GM15510 (cell line): Measurements from ENCODE around the gene GZMB.

ENCODE experiments used
- POLR2A ChIP-seq: IDR thresholded peaks from 3 replicates; pipeline ENCODE4 v1.6.1; 2011; ENCODE audit warnings: borderline replicate concordance; ENCODE audit not compliant: insufficient read length; ENCODE audit errors: extremely low read depth

Gene GZMB

DNA sequence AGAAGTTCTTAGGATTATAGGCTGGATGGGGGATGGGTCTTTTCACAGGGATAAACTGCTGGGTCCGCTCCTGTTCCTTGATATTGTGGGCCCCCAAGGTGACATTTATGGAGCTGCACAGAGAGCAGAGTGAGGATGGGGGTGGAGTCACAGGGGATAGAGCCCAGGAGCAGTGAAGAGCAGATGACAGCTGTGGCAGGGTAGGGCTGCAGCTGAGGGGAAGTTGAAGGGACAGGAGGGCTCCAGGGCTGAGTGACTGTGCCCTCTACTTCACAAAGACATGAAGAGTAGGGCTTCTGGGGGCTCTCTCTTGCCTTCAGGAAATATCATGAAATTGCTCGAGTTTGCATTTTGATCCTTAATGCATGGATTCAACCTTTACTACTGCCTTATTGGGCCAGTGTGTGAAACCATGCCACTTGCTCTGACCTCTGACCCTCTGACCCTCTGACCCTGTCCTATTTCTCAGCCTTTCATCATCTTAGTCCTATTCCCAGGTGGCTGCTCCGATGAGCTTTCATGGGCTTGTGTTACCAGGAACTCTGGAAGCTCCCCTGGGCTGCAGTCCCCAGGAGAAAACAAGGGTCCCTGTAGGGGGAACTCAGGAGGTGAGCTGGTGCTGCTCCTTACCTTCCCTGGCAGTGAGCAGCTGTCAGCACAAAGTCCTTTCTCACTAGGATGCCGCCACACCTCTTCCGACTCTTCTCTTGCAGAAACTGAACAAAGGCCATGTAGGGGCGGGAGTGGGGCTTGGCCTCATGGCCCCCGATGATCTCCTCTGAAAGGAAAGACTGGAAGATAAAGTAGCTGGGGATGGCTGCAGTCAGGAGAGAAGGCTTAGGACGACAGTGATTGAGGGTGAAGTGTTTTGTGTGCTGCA is 26.1 kb downstream of the GZMB start:
- no peak for TF ChIP-seq POLR2A

DNA sequence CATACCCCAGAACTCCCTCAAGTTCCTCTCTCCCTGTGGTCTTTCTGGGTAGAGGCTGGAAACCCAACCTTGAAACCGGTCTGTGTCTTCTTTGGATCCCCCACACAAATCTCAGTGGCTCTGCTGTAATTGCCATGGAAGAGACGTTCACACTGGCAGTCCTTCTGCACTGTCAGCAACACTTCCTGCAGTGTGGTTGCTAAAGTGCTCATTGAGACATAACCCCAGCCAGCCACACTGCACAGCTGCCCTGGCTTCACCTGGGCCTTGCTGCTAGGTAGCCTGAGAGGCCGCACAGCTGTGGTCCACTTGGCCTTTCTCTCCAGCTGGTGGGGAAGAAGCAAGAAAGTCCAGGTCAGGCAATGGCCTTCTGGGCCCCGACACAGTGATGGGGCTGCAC is 26.9 kb downstream of the GZMB start:
- TF ChIP-seq POLR2A: no peak

DNA sequence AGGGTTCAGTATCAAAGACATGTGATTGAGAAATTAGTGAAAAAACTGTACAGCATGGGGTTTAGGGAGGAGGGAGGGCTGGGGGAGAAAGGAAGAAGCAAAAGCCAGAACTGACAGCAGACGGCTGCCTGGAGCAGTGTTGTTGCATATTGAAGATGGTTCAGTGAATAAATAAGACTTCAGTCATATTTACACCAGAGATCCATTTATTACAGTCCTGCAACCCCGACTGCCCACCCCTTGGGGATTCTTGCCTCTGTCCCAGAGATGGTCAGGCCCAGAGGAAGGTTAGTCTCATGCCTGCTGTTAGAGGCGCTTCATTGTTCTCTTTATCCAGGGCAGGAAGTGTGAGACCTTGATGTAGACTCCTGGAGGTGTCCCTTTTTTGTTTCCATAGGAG is 27.7 kb downstream of the GZMB start:
- no peak for TF ChIP-seq POLR2A

DNA sequence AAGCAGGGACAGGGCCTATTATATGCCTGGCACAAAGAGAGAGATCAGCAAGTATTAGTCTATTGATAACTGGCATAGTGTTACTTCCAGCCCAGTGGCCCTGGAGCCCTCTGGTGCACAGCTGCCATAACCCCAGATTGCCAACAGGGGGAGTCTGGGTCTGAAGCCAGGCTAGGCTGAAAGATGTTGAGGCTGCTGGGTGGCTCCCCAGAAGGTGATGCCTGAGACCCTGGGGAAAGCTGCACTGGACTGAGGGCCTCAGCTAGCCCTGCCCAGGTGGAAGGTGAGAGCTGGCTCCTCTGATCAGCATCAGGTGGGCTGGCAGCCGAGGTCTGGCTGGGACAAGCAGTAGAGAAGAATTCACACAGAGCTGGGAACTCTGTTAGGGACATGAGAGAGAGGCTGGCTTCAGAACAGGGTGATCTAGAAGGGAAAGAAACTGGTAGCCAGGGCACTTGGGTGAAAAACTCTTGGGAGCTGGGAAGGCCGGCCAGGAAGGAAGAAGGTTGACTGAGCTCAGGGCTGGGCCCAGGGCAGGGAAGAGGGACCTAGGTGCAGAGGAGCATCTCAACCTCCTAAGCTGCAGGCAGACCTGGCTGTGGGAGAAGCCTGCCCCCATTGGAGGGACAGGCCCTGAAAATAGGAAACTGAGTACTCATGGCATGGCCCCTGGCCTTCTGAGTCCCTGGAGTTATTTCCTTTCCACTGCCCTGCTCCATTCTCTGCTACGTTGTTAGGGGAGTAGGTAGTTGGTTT is 28.4 kb downstream of the GZMB start:
- no peak for TF ChIP-seq POLR2A

DNA sequence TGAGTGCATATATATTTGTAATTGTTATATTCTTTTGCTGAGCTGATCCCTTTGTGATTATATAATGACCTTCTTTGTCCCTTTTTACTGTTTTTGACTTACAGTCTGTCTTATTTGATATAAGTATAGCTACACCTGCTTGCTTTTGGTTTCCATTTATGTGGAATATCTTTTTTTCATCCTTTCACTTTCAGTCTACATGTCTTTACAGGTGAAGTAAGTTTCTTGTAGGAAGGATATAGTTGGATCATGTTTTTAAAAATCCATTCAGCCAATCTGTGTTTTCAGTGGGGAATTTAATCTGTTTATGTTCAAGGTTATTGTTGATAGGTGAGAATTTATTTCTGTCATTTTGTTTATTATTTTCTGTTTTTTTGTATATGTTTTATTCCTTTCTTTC is 36.6 kb downstream of the GZMB start:
- TF ChIP-seq POLR2A: no peak

DNA sequence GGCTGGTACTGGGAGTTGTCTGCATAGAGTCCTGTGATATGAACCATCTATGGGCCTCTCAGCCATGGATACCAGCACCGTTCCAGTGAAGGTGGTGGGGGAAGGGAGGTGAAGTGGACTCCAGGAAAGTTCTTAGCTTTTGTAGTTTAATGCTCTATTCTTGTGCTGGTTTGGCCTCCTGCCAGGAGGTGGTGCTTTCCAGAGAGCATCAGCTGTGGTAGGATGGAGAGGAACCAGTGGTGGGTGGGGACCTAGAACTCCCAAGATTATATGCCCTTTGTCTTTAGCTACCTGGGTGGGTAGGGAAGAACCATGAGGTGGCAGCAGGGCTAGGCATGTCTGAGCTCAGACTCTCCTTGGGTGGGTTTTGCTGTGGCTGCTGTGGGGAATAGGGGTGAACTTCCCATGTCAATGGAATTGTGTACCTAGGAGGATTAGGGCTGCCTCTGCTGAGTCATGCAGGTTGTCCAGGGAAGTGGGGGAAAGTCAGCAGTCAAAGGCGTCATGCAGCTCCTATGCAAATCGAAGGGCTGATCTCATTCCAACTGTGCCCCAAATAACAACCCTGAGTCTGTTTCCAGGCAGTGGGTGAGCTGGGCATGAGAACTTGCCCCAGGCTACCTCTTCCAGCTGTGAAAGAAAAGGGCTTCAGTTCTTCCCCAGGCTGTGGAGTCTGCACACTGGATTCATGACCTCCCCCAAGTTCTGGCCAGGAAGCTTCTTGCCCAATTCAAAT is 38.7 kb downstream of the GZMB start:
- no peak for TF ChIP-seq POLR2A
